ENCODE data around the gene CPA3.

DNA sequence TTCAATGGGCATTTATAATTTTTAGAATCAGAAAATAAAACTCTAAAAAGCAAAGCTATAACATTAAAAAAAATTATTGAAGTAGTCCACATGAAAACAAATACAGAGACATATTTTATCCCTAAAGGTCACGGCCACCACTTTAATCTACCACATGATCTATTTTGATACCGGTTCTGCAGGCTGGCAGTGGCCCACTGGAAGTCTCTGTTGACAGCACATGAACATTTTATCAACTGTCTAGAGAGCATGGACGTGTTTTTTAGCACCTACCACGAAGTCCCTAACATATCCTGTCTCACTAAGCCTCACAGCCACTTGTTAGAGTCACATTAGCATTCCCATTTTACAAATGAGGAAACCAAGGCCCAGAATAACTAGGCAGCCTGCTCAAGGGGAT, 1.8 kb upstream of the CPA3 start:
- TF ChIP-seq, protein P1, sequence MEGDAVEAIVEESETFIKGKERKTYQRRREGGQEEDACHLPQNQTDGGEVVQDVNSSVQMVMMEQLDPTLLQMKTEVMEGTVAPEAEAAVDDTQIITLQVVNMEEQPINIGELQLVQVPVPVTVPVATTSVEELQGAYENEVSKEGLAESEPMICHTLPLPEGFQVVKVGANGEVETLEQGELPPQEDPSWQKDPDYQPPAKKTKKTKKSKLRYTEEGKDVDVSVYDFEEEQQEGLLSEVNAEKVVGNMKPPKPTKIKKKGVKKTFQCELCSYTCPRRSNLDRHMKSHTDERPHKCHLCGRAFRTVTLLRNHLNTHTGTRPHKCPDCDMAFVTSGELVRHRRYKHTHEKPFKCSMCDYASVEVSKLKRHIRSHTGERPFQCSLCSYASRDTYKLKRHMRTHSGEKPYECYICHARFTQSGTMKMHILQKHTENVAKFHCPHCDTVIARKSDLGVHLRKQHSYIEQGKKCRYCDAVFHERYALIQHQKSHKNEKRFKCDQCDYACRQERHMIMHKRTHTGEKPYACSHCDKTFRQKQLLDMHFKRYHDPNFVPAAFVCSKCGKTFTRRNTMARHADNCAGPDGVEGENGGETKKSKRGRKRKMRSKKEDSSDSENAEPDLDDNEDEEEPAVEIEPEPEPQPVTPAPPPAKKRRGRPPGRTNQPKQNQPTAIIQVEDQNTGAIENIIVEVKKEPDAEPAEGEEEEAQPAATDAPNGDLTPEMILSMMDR (IDR thresholded peaks at IDR 0.05; ENCODE audit: insufficient read depth, low read depth, low read length): no peak
- no peak for TF ChIP-seq EZH2 (IDR thresholded peaks at IDR 0.05; ENCODE audit: insufficient read depth, low read length)

Data from astrocyte (in vitro differentiated cells and primary cell).